CD14-positive monocyte (primary cell): ENCODE measurements around the gene C18orf54. TPM values are rescaled to one million over a fixed set of nuclear protein-coding genes. Genes with fewer than 3 reads are reported as not detected.

ENCODE experiments used
- DNase-seq, 3 donors: peaks; one replicate each; pipeline ENCODE4 v3.0.0-alpha.2; 2011 to 2022
- H2AFZ ChIP-seq: 2 replicates; pipeline ENCODE4 v1.6.0; 2012; ENCODE audit warnings: mild to moderate bottlenecking, low read depth, low read length, inconsistent platforms; ENCODE audit not compliant: insufficient read depth, poor library complexity, severe bottlenecking
- H3K27ac ChIP-seq, 2 donors: 1 replicate in 1 of 2; 2 replicates in 1 of 2; pipeline ENCODE4 v1.5.1; 2012 to 2013; ENCODE audit warnings: low read length in 2 of 2, control low read depth in 1 of 2, inconsistent platforms in 1 of 2, low read depth in 1 of 2, mild to moderate bottlenecking in 1 of 2
- H3K27me3 ChIP-seq, 2 donors: one replicate each; pipeline versions ENCODE4 v1.6.0 to v1.6.1; 2011 to 2013; ENCODE audit warnings: low read length in 2 of 2; ENCODE audit not compliant: control insufficient read depth in 2 of 2, insufficient read depth in 2 of 2
- H3K36me3 ChIP-seq, 2 donors: replicated peaks in 1 of 2; 1 replicate in 1 of 2; 2 replicates in 1 of 2; pipeline versions ENCODE4 v1.5.1 to v1.6.1; 2012 to 2013; ENCODE audit warnings: low read length in 2 of 2, control low read depth in 1 of 2, inconsistent platforms in 1 of 2, mild to moderate bottlenecking in 1 of 2; ENCODE audit not compliant: insufficient read depth in 2 of 2, control insufficient read depth in 1 of 2
- H3K4me1 ChIP-seq, 2 donors: 1 replicate in 1 of 2; 2 replicates in 1 of 2; pipeline versions ENCODE4 v1.5.1 to v1.6.1; 2012 to 2013; ENCODE audit warnings: low read length in 2 of 2, control low read depth in 1 of 2, inconsistent platforms in 1 of 2, mild to moderate bottlenecking in 1 of 2, moderate library complexity in 1 of 2; ENCODE audit not compliant: insufficient read depth in 2 of 2, control insufficient read depth in 1 of 2
- H3K4me2 ChIP-seq: replicated peaks from 2 replicates; pipeline ENCODE3; 2012; ENCODE audit warnings: low read length, moderate library complexity, mild to moderate bottlenecking; ENCODE audit not compliant: poor library complexity, severe bottlenecking; ENCODE audit errors: extremely low read depth
- H3K4me3 ChIP-seq, 3 experiments: fragments of 200-600 bp in 1 of 3; sonication (generic) in 1 of 3; replicated peaks in 1 of 3; 1 replicate in 2 of 3; 2 replicates in 1 of 3; pipeline ENCODE4 v1.5.1; 2011 to 2013; ENCODE audit warnings: low read length in 3 of 3, mild to moderate bottlenecking in 3 of 3, control low read depth in 2 of 3, low read depth in 2 of 3, inconsistent platforms in 1 of 3, moderate library complexity in 1 of 3
- H3K79me2 ChIP-seq: 2 replicates; pipeline ENCODE4 v1.6.0; 2012; ENCODE audit warnings: mild to moderate bottlenecking, control low read depth, inconsistent platforms, low read length, moderate library complexity; ENCODE audit not compliant: insufficient read depth
- H3K9ac ChIP-seq: 2 replicates; pipeline ENCODE4 v1.6.0; 2017; ENCODE audit warnings: low read length, mild to moderate bottlenecking; ENCODE audit not compliant: insufficient read depth, poor library complexity, severe bottlenecking
- H3K9me3 ChIP-seq, 2 donors: replicated peaks in 1 of 2; 1 replicate in 1 of 2; 2 replicates in 1 of 2; pipeline versions ENCODE4 v1.5.1 to v1.6.1; 2012 to 2013; ENCODE audit warnings: low read length in 2 of 2, control low read depth in 1 of 2; ENCODE audit not compliant: control insufficient read depth in 1 of 2, insufficient read depth in 1 of 2
- H4K20me1 ChIP-seq: 2 replicates; pipeline ENCODE4 v1.6.0; 2012; ENCODE audit warnings: mild to moderate bottlenecking, low read length, control low read depth, moderate library complexity; ENCODE audit not compliant: insufficient read depth
- H3K27ac Mint-ChIP-seq, 7 donors: one replicate each; pipeline ENCODE4 v1.8.0; 2020; ENCODE audit warnings: mild to moderate bottlenecking in 7 of 7, mixed read lengths in 7 of 7, moderate library complexity in 6 of 7, inconsistent platforms in 2 of 7
- H3K27me3 Mint-ChIP-seq, 3 donors: one replicate each; pipeline ENCODE4 v1.8.0; 2021 to 2022; ENCODE audit warnings: low read depth in 3 of 3, mild to moderate bottlenecking in 3 of 3, mixed read lengths in 3 of 3, moderate library complexity in 3 of 3, inconsistent platforms in 1 of 3
- H3K36me3 Mint-ChIP-seq, 2 donors: one replicate each; pipeline ENCODE4 v1.8.0; 2020; ENCODE audit warnings: mixed read lengths in 2 of 2, inconsistent platforms in 1 of 2, mild to moderate bottlenecking in 1 of 2
- H3K4me1 Mint-ChIP-seq: one replicate; pipeline ENCODE4 v1.8.0; 2020; ENCODE audit warnings: mild to moderate bottlenecking, mixed read lengths
- H3K4me3 Mint-ChIP-seq, 2 donors: one replicate each; pipeline ENCODE4 v1.8.0; 2020; ENCODE audit warnings: mild to moderate bottlenecking in 2 of 2, mixed read lengths in 2 of 2, moderate library complexity in 1 of 2
- H3K9me3 Mint-ChIP-seq, 7 donors: one replicate each; pipeline ENCODE4 v1.8.0; 2020 to 2022; ENCODE audit warnings: mixed read lengths in 7 of 7, mild to moderate bottlenecking in 6 of 7, moderate library complexity in 6 of 7, inconsistent platforms in 2 of 7
- WGBS: methylation state at CpG from one replicate; pipeline ENCODE4 v1.1.5; 2013; ENCODE audit warnings: missing lambda C conversion rate; ENCODE audit not compliant: insufficient coverage; 5-methylcytosine and 5-hydroxymethylcytosine counted together
- intact Hi-C, 2 donors: fragments of 100-400 bp; cut with micrococcal nuclease; formaldehyde crosslinking; loops; one replicate each; pipeline versions ENCODE4 v1.15.0 to v1.15.1; 2023
- polyA plus RNA-seq, 3 donors: library from polyadenylated mRNA; depleted of rRNA in 1 of 3; unstranded in 2 of 3; stranded (reverse) in 1 of 3; fragments of 300-500 nt in 2 of 3; fragments of >200 nt in 1 of 3; fragmentation: Illumina TruSeq in 2 of 3; gene quantifications; 1 replicate in 2 of 3; 2 replicates in 1 of 3; pipeline ENCODE4 v1.2.3, GENCODE V29; 2012 to 2021
- TF ChIP-seq, protein P1 (sequence below): fragments of 200-600 bp; IDR thresholded peaks from one replicate; pipeline ENCODE4 v1.8.0; 2022; ENCODE audit warnings: antibody characterized with exemption, mild to moderate bottlenecking

The C18orf54 gene
- polyA plus RNA-seq, 3 donors, result 0.14 to 0.38 (median 0.29) TPM

DNA sequence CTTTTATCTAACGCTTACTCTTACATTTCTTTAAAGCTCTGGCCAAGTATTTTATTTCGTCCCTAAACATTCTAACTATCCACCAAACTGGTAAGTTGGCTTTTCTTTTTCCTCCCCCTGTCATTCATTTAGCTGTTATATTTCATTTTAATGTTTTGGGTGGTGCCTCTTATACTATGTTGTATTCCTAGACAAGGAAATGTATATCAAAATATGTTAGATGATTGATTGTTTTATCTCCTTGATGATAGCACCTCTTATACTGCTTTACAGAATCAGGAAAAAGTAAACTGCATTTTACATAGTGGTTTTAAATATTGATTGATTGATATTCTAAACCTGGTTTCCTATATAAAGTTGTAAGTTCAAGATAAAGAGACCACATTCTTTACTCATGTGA lies 23.9 kb downstream of the C18orf54 start:
- Mint-ChIP-seq H3K36me3 (peaks cover 7 to 11% of the 10 kb centered on the region in 2 donors), H3K4me3 (no peak overlapping the region), H3K27ac (no peak overlapping the region), H3K27me3 (no peaks in the 10 kb centered on the region), H3K9me3 (peaks cover 0 to 17% (median 1%) of the 10 kb centered on the region in 7 donors), H3K4me1 (no peaks in the 10 kb centered on the region)
- H3K4me1 ChIP-seq, result no peaks in the 10 kb centered on the region
- no peak overlapping the region for H3K4me3 ChIP-seq
- H4K20me1 ChIP-seq, result no peaks in the 10 kb centered on the region
- H3K27me3 ChIP-seq, result no peaks in the 10 kb centered on the region
- TF ChIP-seq, protein P1, sequence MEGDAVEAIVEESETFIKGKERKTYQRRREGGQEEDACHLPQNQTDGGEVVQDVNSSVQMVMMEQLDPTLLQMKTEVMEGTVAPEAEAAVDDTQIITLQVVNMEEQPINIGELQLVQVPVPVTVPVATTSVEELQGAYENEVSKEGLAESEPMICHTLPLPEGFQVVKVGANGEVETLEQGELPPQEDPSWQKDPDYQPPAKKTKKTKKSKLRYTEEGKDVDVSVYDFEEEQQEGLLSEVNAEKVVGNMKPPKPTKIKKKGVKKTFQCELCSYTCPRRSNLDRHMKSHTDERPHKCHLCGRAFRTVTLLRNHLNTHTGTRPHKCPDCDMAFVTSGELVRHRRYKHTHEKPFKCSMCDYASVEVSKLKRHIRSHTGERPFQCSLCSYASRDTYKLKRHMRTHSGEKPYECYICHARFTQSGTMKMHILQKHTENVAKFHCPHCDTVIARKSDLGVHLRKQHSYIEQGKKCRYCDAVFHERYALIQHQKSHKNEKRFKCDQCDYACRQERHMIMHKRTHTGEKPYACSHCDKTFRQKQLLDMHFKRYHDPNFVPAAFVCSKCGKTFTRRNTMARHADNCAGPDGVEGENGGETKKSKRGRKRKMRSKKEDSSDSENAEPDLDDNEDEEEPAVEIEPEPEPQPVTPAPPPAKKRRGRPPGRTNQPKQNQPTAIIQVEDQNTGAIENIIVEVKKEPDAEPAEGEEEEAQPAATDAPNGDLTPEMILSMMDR, result no peak
- H3K9ac ChIP-seq, result no peak overlapping the region
- no peak for DNase-seq
- H3K4me2 ChIP-seq, result no peak overlapping the region
- H3K36me3 ChIP-seq, result peaks cover 0 to 20% of the 10 kb centered on the region in 2 donors
- intact Hi-C loops, result no loop called here
- WGBS, result no CpG with 5 or more reads among the region's 2 CpGs
- H3K27ac ChIP-seq, result no peak overlapping the region
- no peaks in the 10 kb centered on the region for H3K79me2 ChIP-seq
- no peak overlapping the region for H2AFZ ChIP-seq
- H3K9me3 ChIP-seq, result no peaks in the 10 kb centered on the region

GRCh38 chr18:54382076-54382475 lies 24.4 kb downstream of the C18orf54 start:
- no peak overlapping the region for H3K27ac ChIP-seq
- H3K27me3 Mint-ChIP-seq, result no peaks in the 10 kb centered on the region
- peaks cover 7 to 11% of the 10 kb centered on the region in 2 donors for H3K36me3 Mint-ChIP-seq
- H3K9me3 ChIP-seq, result no peaks in the 10 kb centered on the region
- no peaks in the 10 kb centered on the region for H3K4me1 Mint-ChIP-seq
- WGBS, result 80% methylated on average over 1 of the region's 3 CpGs
- H3K27ac Mint-ChIP-seq, result no peak overlapping the region
- H3K79me2 ChIP-seq, result no peaks in the 10 kb centered on the region
- no peaks in the 10 kb centered on the region for H4K20me1 ChIP-seq
- H3K36me3 ChIP-seq, result peaks cover 0 to 20% of the 10 kb centered on the region in 2 donors
- DNase-seq, result no peak
- H3K9me3 Mint-ChIP-seq, result peaks cover 0 to 18% (median 4%) of the 10 kb centered on the region in 7 donors
- H3K4me3 ChIP-seq, result no peak overlapping the region
- TF ChIP-seq, protein P1, result no peak
- H3K4me1 ChIP-seq, result no peaks in the 10 kb centered on the region
- no peaks in the 10 kb centered on the region for H3K27me3 ChIP-seq
- H3K4me2 ChIP-seq, result no peak overlapping the region
- H3K4me3 Mint-ChIP-seq, result no peak overlapping the region
- intact Hi-C loops, result no loop called here
- H3K9ac ChIP-seq, result no peak overlapping the region
- H2AFZ ChIP-seq, result no peak overlapping the region
